HG03159 (cell line): Measurements from ENCODE around the gene CACTIN.
"Not testable (repeated sequence)": the region's sequence is repeated elsewhere in the genome, so short reads cannot be mapped to it uniquely, and the experiment has no call there.

Experiments
- ATAC-seq: cut with Tn5 transposase; IDR thresholded peaks from one replicate; pipeline ENCODE4 v1.9.1; 2021; ENCODE audit warnings: mild to moderate bottlenecking, moderate library complexity; ENCODE audit not compliant: unreplicated experiment

Gene CACTIN

DNA sequence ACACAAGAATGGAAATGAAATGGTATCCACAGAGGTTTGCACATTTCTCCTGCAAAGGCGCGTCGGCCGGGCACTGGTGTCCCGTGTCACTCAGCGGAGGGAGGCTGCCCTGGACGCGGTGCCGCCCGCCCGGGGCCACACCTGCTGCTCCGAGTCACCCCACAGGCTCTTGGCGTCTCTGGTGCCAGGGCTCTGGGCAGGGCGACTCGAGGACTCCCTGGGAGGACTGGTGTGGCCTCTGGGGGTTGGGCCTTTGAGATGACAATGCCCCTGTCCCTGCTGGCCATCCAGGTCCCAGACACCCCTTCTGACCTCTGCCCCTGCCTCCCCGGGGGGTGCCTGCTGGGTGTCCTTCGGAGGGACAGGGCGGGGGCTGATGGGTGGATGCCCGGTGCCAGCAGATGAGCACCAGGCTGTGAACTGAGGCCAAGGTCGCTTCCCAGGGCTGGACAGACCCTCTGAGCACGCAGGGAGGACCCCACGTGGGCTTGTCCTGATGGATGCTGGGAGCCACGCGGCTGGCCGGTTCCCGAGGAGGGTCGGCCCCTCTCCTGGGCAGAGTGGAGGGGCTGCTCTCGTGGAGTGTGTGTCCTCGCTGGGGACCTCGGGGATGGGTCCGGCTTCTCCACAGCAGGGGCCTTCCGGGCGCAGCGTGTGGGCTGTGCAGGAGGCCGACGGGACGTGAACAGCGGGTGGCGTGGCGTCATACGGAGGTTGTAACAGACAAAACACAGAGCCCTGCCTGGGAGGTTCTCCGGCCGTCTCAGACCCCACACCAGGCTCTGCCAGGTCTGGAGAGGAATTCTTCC, 4.7 kb upstream of the CACTIN start:
- ATAC-seq = no peak

- ATAC-seq = not testable (repeated sequence)
Observed at GRCh38 chr19:3628766-3629165, 2.2 kb upstream of the CACTIN start.

DNA sequence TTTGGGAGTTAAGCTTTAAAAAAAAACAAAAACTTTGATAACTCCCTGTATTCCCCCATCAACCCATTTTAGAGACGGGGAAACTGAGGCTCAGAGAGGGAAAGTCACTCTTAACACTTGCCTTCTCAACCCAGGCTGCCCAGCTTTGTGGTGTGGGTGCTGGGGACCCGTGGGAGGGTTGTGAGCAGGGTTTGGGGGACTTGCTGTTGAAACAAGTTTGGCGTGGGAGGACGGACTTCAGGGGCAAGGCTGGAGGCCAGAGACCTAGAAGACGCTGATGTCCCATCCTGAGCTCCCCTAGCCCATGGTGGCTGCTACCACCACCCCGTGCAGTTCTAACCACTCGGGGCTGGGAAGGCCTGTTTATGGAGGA, 747 bp upstream of the CACTIN start:
- no peak for ATAC-seq

GRCh38 chr19:3625996-3626472, 556 bp downstream of the CACTIN start:
- ATAC-seq = peak; percentile 24

- no peak for ATAC-seq
Observed at GRCh38 chr19:3623716-3624115, 2.9 kb downstream of the CACTIN start.

DNA sequence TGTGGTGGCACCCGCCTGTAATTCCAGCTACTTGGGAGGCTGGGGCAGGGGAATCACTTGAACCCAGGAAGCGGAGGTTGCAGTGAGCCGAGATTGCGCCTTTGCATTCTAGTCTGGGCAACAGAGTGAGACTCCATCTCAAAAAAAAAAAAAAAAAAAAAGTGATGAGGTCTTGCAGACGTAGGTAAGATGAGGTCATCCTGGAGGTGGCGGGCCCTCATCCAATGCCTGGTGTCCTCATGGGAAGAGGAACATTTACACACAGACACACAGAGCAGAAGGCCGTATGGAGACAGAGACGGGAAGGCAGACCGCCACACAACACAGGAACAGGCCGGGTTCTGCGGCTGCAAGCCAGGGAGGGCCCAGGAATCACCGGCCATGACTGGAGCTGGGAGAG, 4.4 kb downstream of the CACTIN start:
- no peak for ATAC-seq

GRCh38 chr19:3621689-3622088, 4.9 kb downstream of the CACTIN start:
- ATAC-seq = no peak

DNA sequence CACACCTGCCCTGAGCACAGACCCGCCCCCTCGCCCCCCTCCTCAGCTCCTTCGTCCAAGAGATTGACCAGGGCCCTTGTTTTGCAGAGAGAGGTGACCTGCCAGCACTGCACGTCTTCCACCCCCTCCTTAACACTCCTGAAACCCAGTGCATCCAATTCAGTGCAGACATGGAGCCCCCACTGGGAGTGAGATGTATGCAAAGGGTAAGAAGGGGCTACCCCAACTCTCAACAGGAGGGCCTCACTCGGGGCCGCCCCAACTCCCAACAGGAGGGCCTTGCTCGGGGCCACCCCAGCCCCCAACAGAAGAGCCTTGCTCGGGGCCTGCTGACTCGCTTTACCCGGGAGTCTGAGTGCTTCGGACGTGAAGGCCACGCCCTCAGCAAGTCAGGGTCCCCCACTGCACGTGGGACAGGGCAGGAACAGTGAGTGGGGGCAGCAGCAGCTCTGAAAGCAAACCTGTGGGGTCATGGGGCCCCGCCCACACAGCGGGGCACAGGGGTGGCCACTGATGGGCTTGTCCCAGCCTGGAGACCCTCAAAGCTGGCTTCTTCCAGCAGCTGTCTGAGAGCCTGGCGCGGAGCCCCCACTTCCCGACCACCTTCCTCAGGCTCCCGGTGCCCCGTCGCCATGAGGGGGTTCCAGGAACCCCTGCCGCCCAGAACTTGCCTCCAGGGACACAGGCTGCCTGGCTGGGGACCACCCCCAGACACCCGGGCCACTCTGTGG, 5.6 kb downstream of the CACTIN start:
- ATAC-seq = no peak

GRCh38 chr19:3620145-3620816, 6.3 kb downstream of the CACTIN start:
- ATAC-seq = no peak

GRCh38 chr19:3619631-3620012, 7.0 kb downstream of the CACTIN start:
- ATAC-seq = no peak

- ATAC-seq = no peak
Observed at GRCh38 chr19:3618811-3619630, 7.6 kb downstream of the CACTIN start.

- ATAC-seq = no peak
Observed at GRCh38 chr19:3618144-3618810, 8.3 kb downstream of the CACTIN start.

- no peak for ATAC-seq
Observed at GRCh38 chr19:3617463-3617862, 9.1 kb downstream of the CACTIN start.

DNA sequence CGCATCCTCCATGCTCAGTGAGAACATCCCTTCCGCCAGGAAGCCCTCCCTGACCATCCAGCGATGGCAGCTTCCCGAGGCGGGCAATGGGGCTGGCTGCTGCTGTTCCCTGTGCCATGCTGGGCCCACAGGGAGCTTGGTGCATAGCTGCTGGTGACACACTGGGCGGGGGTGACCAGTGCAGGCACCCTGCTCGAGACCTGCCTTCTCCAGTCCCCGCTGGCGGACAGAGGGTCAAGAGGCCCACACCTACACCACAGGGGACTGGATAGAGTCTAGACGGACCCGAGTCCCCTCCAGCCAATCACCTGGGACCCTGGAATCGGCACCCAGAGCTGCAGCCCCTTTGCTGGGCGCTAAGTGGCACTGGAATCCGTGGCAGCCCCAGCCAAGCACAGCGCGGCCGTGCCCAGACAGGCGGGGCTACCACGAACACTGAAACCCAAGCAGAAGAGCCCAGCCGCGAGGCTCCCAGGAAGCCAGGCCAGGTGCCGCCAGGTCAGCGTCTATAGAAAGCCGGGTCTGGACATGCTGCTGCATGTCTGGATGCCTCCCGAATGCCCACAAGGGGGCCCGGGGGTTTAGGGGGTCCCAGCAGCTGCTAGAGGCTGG, 11.0 kb downstream of the CACTIN start:
- no peak for ATAC-seq

DNA sequence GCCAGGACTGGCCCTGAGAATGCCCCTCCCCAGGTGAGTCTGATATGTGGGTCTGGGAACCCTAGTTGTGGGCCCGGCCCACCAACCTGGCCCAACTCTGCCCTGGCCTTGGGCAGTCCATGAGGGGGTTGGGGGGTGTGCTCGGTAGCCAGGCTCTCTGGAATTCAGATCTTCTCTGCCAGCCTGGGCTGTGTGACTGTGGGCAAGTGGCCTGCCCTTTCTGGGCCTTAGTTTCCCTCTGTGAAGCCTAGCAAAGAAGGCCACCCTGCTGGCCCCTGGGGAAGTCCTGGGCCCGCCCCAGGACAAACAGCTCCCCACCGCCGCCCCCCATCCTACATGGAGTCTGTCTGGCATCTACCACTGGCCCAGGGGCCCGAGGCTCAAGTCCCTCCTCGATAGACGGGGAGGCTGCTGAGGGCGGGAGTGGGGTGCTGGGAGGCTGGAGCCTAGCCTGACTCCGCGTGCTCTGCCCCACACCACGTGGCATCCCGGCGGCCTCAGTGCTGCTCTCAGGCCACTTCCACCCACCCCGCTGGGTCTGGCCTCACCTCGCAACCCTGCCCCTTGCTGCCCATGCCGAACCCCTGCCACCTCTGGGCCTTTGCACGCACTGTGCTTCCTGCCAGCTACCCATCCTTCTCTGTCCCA, 11.6 kb downstream of the CACTIN start:
- no peak for ATAC-seq

DNA sequence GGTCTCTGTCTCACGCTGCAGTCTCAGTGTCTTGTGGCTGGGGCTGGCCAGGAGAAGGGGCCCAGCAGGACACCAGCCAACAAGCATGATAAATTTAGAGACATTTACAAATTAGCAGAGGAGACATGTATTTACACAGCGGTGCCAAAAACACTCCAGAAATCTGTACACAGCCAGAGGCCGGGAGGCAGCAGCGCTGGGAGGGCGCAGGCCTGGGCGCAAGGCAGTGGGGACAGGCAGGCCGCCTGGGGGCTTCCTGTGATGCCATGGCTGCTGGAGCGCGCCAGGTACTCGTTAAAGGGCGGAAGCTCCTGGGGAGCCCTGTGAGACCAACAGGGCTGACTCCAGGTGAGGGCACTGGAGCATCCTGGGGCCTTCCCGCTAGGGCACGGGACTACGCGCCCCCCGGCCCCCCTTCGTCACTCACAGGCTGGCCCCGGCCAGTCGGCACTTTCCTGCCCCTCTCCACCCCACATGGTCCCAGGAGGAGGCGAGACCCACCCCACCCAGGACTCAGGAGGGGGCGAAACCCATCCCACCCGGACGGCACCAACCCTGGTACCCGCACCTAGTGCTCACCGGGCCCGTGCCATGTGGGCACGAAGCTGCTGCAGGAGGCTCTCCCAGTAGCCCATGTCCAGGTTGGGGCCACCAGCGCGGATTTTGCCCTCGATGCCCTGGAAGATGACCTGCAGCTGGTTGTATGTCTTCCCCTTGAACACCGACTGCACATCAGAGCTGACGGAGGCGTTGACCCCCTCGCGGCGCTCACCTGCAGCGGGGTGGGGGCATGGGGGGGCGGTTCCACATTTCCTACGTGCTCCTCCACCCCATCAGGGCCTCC, 12.6 kb downstream of the CACTIN start:
- no peak for ATAC-seq

- ATAC-seq = no peak
Observed at GRCh38 chr19:3612901-3613741, 13.5 kb downstream of the CACTIN start.

DNA sequence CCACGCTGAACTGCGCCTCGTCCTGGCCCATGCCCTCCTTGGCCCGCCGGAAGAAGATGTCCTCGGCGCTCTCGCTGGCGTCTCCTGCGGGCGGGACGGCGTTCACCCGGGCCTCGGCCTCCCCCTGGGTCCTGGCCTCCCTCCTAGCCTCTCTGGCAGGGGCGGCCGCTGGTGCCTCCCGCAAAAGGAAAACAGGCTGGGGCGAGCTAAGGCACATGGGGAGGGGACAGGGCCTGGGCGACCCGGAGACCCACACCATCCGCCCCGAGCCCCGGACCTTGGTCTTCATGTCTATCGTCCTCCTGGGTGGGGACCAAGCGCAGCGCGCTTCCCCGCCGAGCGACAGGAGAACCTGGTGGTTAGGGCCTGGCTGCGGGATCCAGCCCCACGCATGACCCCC, 14.3 kb downstream of the CACTIN start:
- ATAC-seq = no peak
